DMS53 treated with DMSO at 0.1 percent for 48 hours (cell line): Measurements from ENCODE around the gene GXYLT2.

Experiments
- DNase-seq: peaks from one replicate; lab custom pipeline; 2025; ENCODE audit not compliant: unreplicated experiment; lab: John Stamatoyannopoulos, UW

The GXYLT2 gene

DNA sequence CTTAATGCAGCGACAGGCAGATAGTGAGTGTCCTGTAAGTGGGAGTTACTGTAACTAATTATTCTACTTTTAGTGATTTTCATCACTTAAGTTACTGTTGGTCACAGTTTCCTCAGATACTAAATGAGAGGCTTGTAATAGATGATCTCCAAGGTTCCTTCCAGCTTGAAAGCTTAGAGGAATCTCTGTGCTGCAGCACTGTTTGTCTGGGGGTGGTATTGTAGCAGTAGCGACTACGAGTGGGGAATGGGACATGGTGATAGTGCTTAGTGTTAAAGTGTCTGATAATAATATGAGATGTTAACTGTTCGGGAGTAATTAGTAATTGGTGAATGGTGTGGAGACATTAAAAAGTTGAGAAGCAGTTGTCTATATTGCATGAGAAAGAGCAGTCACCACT is 121.2 kb downstream of the GXYLT2 start:
- no peak for DNase-seq

DNA sequence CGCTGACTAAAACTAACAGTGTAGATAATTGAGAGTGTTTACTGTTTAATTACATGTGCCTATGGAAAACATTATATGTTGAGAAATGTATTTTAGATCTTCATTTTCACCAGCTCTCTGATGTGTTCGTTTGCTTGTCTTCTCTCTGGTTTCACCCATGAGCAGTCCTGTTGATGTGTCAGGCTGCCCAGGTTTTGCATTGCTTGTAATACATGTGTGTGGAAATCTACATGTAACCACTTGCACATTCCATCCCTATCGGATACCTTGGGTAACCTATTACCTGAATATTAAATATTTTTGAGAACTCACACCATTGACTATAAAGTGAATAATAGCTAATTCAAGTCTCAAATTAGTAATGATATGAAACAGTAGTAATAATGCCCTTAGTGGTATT is 121.9 kb downstream of the GXYLT2 start:
- DNase-seq: no peak

DNA sequence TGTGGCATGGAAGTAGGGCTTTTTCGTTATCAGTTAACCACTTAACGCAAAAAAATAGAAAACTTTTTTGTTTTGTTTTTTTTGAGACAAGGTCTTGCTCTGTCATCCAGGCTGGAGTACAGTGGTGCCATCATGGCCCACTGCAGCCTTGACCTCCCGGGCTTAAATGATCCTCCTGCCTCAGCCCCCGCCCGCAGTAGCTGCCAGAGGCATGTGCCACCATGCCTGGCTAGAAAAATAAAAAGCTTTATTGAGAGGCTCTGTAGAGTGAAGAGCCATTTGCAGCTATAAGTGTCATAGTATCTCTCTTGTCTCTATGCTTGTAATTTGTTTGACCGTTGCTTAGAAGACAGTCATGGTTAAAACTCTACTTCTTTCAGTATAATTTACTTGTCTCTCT is 122.3 kb downstream of the GXYLT2 start:
- no peak for DNase-seq

- no peak for DNase-seq
Observed at GRCh38 chr3:73018298-73018697, 130.5 kb downstream of the GXYLT2 start.

DNA sequence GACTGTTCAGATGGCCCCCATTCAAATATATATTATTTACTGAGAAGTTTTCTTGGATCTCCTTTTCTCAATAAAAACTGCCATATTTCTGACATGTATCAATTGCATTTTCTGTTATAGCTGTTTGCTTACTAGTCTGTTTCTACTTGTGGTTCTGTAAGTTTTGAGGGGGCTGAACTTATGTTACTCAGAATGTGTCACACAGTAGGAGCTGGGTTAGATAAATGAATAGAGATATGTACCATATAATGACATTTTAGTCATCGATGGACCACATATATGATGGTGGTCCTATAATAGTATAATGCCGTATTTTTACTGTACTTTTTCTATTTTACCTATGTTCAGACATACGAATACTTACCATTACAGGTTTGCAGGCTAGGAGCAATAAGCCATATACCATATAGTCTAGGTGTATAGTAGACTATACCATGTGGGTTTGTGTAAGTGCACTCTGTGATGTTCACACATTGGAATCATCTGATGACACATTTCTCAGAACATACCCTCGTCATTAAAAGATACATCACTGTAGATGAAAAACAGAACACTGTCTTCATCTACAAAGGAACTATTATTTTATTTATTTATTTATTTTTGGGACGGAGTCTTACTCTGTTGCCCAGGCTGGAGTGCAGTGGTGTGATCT is 131.1 kb downstream of the GXYLT2 start:
- DNase-seq: no peak

GRCh38 chr3:73021301-73021835 is 133.5 kb downstream of the GXYLT2 start:
- no peak for DNase-seq

DNA sequence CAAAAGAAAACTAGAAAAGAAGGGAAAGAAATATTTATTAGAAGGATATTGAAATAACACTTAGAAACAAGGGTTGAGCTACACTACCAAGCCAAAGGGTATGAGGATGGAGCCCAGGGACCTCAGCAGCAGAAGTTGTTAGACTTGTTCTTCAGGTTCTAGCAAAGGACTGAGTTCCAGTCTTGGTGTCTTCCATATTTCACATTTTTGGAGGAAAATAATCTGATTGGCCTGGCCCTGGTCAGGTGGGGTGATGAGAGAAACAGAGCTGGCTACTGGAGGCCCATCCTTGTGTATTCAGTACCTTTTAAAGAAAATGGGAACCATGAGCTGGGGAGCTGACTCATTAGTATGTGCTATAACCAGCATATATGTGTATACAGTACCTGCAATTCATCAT is 137.0 kb downstream of the GXYLT2 start:
- DNase-seq: no peak

GRCh38 chr3:73026111-73026759 is 138.4 kb downstream of the GXYLT2 start:
- DNase-seq: no peak
